Suppressor macrophage (primary cell): ENCODE results near the gene PDS5B.

ENCODE experiments used
- DNase-seq, 4 experiments: peaks; one replicate each; pipeline ENCODE4 v3.0.0-alpha.2; 2020 to 2022

PDS5B gene

GRCh38 chr13:32733690-32734089 lies 147.4 kb downstream of the PDS5B start:
- DNase-seq, result no peak

GRCh38 chr13:32734511-32734910 lies 148.3 kb downstream of the PDS5B start:
- peak; percentile 36 to 69 (median 47) for DNase-seq

GRCh38 chr13:32735859-32736258 lies 149.6 kb downstream of the PDS5B start:
- DNase-seq, result no peak

- no peak for DNase-seq
Observed at GRCh38 chr13:32736648-32737047, 150.4 kb downstream of the PDS5B start.

- peak in 1 of 4 experiments; percentile 5 for DNase-seq
Observed at GRCh38 chr13:32737111-32737571, 150.9 kb downstream of the PDS5B start.

GRCh38 chr13:32737679-32738078 lies 151.4 kb downstream of the PDS5B start:
- peak in 1 of 4 experiments; percentile 6 for DNase-seq

GRCh38 chr13:32745509-32745908 lies 159.3 kb downstream of the PDS5B start:
- no peak for DNase-seq

GRCh38 chr13:32746474-32746873 lies 160.2 kb downstream of the PDS5B start:
- no peak for DNase-seq

- no peak for DNase-seq
Observed at GRCh38 chr13:32748305-32748704, 162.1 kb downstream of the PDS5B start.

GRCh38 chr13:32751340-32751739 lies 165.1 kb downstream of the PDS5B start:
- no peak for DNase-seq

GRCh38 chr13:32752311-32752710 lies 166.1 kb downstream of the PDS5B start:
- DNase-seq, result no peak

- DNase-seq, result no peak
Observed at GRCh38 chr13:32752997-32753606, 166.8 kb downstream of the PDS5B start.

- DNase-seq, result no peak
Observed at GRCh38 chr13:32754179-32754578, 167.9 kb downstream of the PDS5B start.

GRCh38 chr13:32759152-32759551 lies 172.9 kb downstream of the PDS5B start:
- no peak for DNase-seq

- no peak for DNase-seq
Observed at GRCh38 chr13:32761472-32761871, 175.2 kb downstream of the PDS5B start.

GRCh38 chr13:32779119-32779518 lies 192.9 kb downstream of the PDS5B start:
- DNase-seq, result no peak

GRCh38 chr13:32781906-32782305 lies 195.7 kb downstream of the PDS5B start:
- DNase-seq, result no peak

- peak in 2 of 4 experiments; percentile 22 to 38 for DNase-seq
Observed at GRCh38 chr13:32783067-32783466, 196.8 kb downstream of the PDS5B start.

- no peak for DNase-seq
Observed at GRCh38 chr13:32790731-32791130, 204.5 kb downstream of the PDS5B start.

GRCh38 chr13:32791545-32792172 lies 205.4 kb downstream of the PDS5B start:
- no peak for DNase-seq

GRCh38 chr13:32796754-32797153 lies 210.5 kb downstream of the PDS5B start:
- no peak for DNase-seq

GRCh38 chr13:32802159-32802558 lies 215.9 kb downstream of the PDS5B start:
- no peak for DNase-seq

- DNase-seq, result no peak
Observed at GRCh38 chr13:32804673-32805230, 218.5 kb downstream of the PDS5B start.

GRCh38 chr13:32811297-32811800 lies 225.1 kb downstream of the PDS5B start:
- DNase-seq, result peak; percentile 41 to 67 (median 60)
